HL-60 (cell line): Measurements from ENCODE around the gene MYRFL.
"Not testable (repeated sequence)": the region's sequence is repeated elsewhere in the genome, so short reads cannot be mapped to it uniquely, and the experiment has no call there.

Experiments
- DNase-seq, 2 experiments: peaks; one replicate each; pipeline ENCODE4 v3.0.0-alpha.2; 2010 to 2020; ENCODE audit warnings: low read depth in 1 of 2, low spot score in 1 of 2
- H3K27ac ChIP-seq: fragments of 250-450 bp; sonication (Bioruptor Pico); replicated peaks from 2 replicates; pipeline ENCODE4 v1.5.1; 2020; ENCODE audit warnings: mild to moderate bottlenecking, moderate library complexity
- H3K27me3 ChIP-seq: fragments of 250-450 bp; sonication (Bioruptor Pico); 2 replicates; pipeline ENCODE4 v1.5.1; 2021; ENCODE audit warnings: mild to moderate bottlenecking, moderate library complexity; ENCODE audit not compliant: insufficient read depth, poor library complexity, severe bottlenecking
- H3K4me3 ChIP-seq: replicated peaks from 2 replicates; pipeline ENCODE4 v1.5.1; 2011; ENCODE audit warnings: mild to moderate bottlenecking, control low read depth, low read length; ENCODE audit not compliant: insufficient read depth
- CTCF ChIP-seq: IDR thresholded peaks from one replicate; pipeline ENCODE4 v1.5.1; 2011; ENCODE audit warnings: low read length, control low read depth, inconsistent platforms; ENCODE audit not compliant: insufficient read depth
- GABPA ChIP-seq: IDR thresholded peaks from 2 replicates; pipeline ENCODE4 v1.6.1; 2012; ENCODE audit warnings: low read depth
- POLR2AphosphoS5 ChIP-seq: IDR thresholded peaks from 2 replicates; pipeline ENCODE4 v1.6.1; 2012; ENCODE audit warnings: low read depth
- REST ChIP-seq: IDR thresholded peaks from 2 replicates; pipeline ENCODE4 v1.6.1; 2012; ENCODE audit warnings: low read depth; ENCODE audit not compliant: insufficient replicate concordance
- SPI1 ChIP-seq: IDR thresholded peaks from 2 replicates; pipeline ENCODE4 v1.6.1; 2012; ENCODE audit warnings: low read depth, mild to moderate bottlenecking, borderline replicate concordance

Gene MYRFL

GRCh38 chr12:69993433-69993832 lies 168.4 kb downstream of the MYRFL start:
- no peak for DNase-seq

GRCh38 chr12:69994086-69994485 lies 169.1 kb downstream of the MYRFL start:
- not testable (repeated sequence) for H3K27me3 ChIP-seq, H3K27ac ChIP-seq, H3K4me3 ChIP-seq, DNase-seq

More at GRCh38 chr12:69993433-69993832, 168.4 kb downstream of the MYRFL start:
- Histone ChIP-seq H3K27ac (no peak overlapping the region), H3K27me3 (no peaks in the 10 kb centered on the region), H3K4me3 (no peak overlapping the region)
- TF ChIP-seq POLR2AphosphoS5 (no peak), SPI1 (no peak), GABPA (no peak), CTCF (no peak), REST (no peak)

- no peak overlapping the region for H3K4me3 ChIP-seq
- DNase-seq, result no peak
- no peaks in the 10 kb centered on the region for H3K27me3 ChIP-seq
- TF ChIP-seq GABPA (no peak), SPI1 (no peak), REST (no peak), CTCF (no peak), POLR2AphosphoS5 (no peak)
- H3K27ac ChIP-seq, result no peak overlapping the region
These were observed 169.7 kb downstream of the MYRFL start for GRCh38 chr12:69994724-69995173.

GRCh38 chr12:69996241-69996640 lies 171.2 kb downstream of the MYRFL start:
- DNase-seq, result no peak
- no peaks in the 10 kb centered on the region for H3K27me3 ChIP-seq
- TF ChIP-seq SPI1 (no peak), POLR2AphosphoS5 (no peak), CTCF (no peak), GABPA (no peak), REST (no peak)

More at GRCh38 chr12:69996241-69996640, 171.2 kb downstream of the MYRFL start:
- H3K4me3 ChIP-seq, result no peak overlapping the region
- no peak overlapping the region for H3K27ac ChIP-seq
